Neural cell (in vitro differentiated cells): ENCODE data around the gene PIBF1.

ENCODE experiments used
- CTCF ChIP-seq: fragments of 450-650 bp; IDR thresholded peaks from 2 replicates; pipeline ENCODE4 v1.5.1; 2014; ENCODE audit warnings: antibody characterized with exemption, mild to moderate bottlenecking, moderate library complexity; ENCODE audit not compliant: poor library complexity, severe bottlenecking
- EP300 ChIP-seq: fragments of 450-650 bp; conservative IDR thresholded peaks from 2 replicates; pipeline ENCODE4 v1.6.1; 2014; ENCODE audit warnings: antibody characterized with exemption, mild to moderate bottlenecking, moderate library complexity; ENCODE audit not compliant: poor library complexity, severe bottlenecking
- SMC3 ChIP-seq: fragments of 450-650 bp; conservative IDR thresholded peaks from 2 replicates; pipeline ENCODE4 v1.6.1; 2014; ENCODE audit warnings: antibody characterized with exemption, mild to moderate bottlenecking, moderate library complexity; ENCODE audit not compliant: poor library complexity

DNA sequence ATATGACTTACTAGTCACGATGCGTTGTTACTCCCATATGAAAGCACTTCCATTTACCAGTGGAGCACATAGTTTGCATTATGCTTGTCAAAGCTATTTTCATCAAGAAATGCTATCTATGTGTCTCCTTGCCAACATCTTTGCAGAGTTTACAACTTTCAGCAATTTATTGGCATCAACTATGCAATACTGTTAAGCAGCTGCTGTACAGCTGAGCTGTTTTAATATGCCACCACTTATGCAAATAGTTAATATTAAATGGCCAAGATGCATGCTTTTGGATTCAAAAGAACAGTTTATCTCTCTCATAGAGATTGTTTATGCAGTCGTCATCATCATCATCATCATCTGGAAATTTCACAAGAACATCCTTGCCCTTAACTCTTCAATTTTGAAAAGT lies 209.0 kb downstream of the PIBF1 start:
- no peak for TF ChIP-seq CTCF
- TF ChIP-seq EP300, result no peak
- TF ChIP-seq SMC3, result no peak
